HCT116 (cell line): ENCODE results near the gene STYXL1.

ENCODE experiments used
- CTCF ChIP-seq, 3 experiments: fragments of 200-600 bp in 1 of 3; sonication (generic) in 1 of 3; IDR thresholded peaks in 2 of 3; conservative IDR thresholded peaks in 1 of 3; 2 replicates each; pipeline ENCODE4 v1.5.1; 2012 to 2017; ENCODE audit warnings: low read depth in 2 of 3, low read length in 2 of 3, antibody characterized with exemption in 1 of 3, borderline replicate concordance in 1 of 3, control low read depth in 1 of 3, mild to moderate bottlenecking in 1 of 3, mixed read lengths in 1 of 3, mixed run types in 1 of 3, moderate library complexity in 1 of 3; ENCODE audit not compliant: insufficient read depth in 1 of 3
- EZH2 ChIP-seq: fragments of 200-600 bp; sonication (generic); IDR thresholded peaks from 2 replicates; pipeline ENCODE4 v1.6.1; 2017; ENCODE audit warnings: antibody characterized with exemption, mixed run types
- MAX ChIP-seq: IDR thresholded peaks from 2 replicates; pipeline ENCODE4 v1.6.1; 2012
- POLR2A ChIP-seq: IDR thresholded peaks from 2 replicates; pipeline ENCODE4 v1.7.0; 2011; ENCODE audit warnings: borderline replicate concordance; ENCODE audit not compliant: insufficient read depth, insufficient read length; ENCODE audit errors: extremely low read depth
- POLR2AphosphoS5 ChIP-seq: IDR thresholded peaks from 2 replicates; pipeline ENCODE4 v1.6.1; 2011; ENCODE audit warnings: mild to moderate bottlenecking, low read depth, low read length, moderate library complexity
- RAD21 ChIP-seq: IDR thresholded peaks from 2 replicates; pipeline ENCODE4 v1.6.1; 2012; ENCODE audit warnings: low read depth, mild to moderate bottlenecking
- REST ChIP-seq: IDR thresholded peaks from 2 replicates; pipeline ENCODE4 v1.6.1; 2012; ENCODE audit warnings: low read depth
- SIN3A ChIP-seq: IDR thresholded peaks from 2 replicates; pipeline ENCODE4 v1.6.1; 2012; ENCODE audit warnings: low read depth
- ZBTB33 ChIP-seq: IDR thresholded peaks from 2 replicates; pipeline ENCODE4 v1.6.1; 2011; ENCODE audit warnings: mild to moderate bottlenecking, low read length, moderate library complexity; ENCODE audit not compliant: insufficient replicate concordance; ENCODE audit errors: extremely low read depth

- no peak for TF ChIP-seq REST
- TF ChIP-seq CTCF (IDR thresholded peaks at IDR 0.05 in 2 of 3, conservative IDR thresholded peaks at IDR 0.05 in 1 of 3; ENCODE audit: borderline replicate concordance in 1 of 3, insufficient read depth in 1 of 3, low read depth in 2 of 3, low read length in 2 of 3) = no peak
- TF ChIP-seq RAD21 = no peak
- TF ChIP-seq POLR2AphosphoS5 = no peak
- no peak for TF ChIP-seq MAX
- TF ChIP-seq EZH2 = no peak
- TF ChIP-seq SIN3A = no peak
- TF ChIP-seq POLR2A = no peak
- TF ChIP-seq ZBTB33 = no peak
These were observed 59.8 kb downstream of the STYXL1 start for GRCh38 chr7:75987805-75988567.
